Naive B cell (primary cell): ENCODE results near the gene NRN1L. TPM values are rescaled to one million over a fixed set of nuclear protein-coding genes. Genes with fewer than 3 reads are reported as not detected.
"Not testable (repeated sequence)": the region's sequence is repeated elsewhere in the genome, so short reads cannot be mapped to it uniquely, and the experiment has no call there.

Source experiments
- ATAC-seq, 2 donors: fragments of 150-1000 bp; cut with Tn5 transposase; 2 replicates each; pipeline ENCODE4 v1.10.0; 2021; ENCODE audit warnings: low read depth in 2 of 2, mild to moderate bottlenecking in 2 of 2, moderate library complexity in 2 of 2
- DNase-seq: peaks from one replicate; pipeline ENCODE4 v3.0.0; 2022
- H3K27ac Mint-ChIP-seq, 6 donors: one replicate each; pipeline ENCODE4 v1.8.0; 2020 to 2022; ENCODE audit warnings: mild to moderate bottlenecking in 6 of 6, mixed read lengths in 6 of 6, moderate library complexity in 5 of 6, inconsistent platforms in 2 of 6
- H3K27me3 Mint-ChIP-seq, 3 donors: one replicate each; pipeline ENCODE4 v1.8.0; 2021 to 2022; ENCODE audit warnings: mixed read lengths in 3 of 3, mild to moderate bottlenecking in 1 of 3
- H3K36me3 Mint-ChIP-seq, 2 donors: one replicate each; pipeline ENCODE4 v1.8.0; 2020 to 2022; ENCODE audit warnings: mixed read lengths in 2 of 2, inconsistent platforms in 1 of 2, mild to moderate bottlenecking in 1 of 2
- H3K4me1 Mint-ChIP-seq, 3 donors: one replicate each; pipeline ENCODE4 v1.8.0; 2020 to 2022; ENCODE audit warnings: mixed read lengths in 3 of 3, inconsistent platforms in 1 of 3, mild to moderate bottlenecking in 1 of 3, moderate library complexity in 1 of 3
- H3K4me3 Mint-ChIP-seq, 8 donors: one replicate each; pipeline ENCODE4 v1.8.0; 2020 to 2022; ENCODE audit warnings: mild to moderate bottlenecking in 8 of 8, mixed read lengths in 8 of 8, moderate library complexity in 8 of 8, inconsistent platforms in 2 of 8
- H3K9me3 Mint-ChIP-seq, 7 donors: one replicate each; pipeline ENCODE4 v1.8.0; 2020 to 2022; ENCODE audit warnings: mixed read lengths in 7 of 7, mild to moderate bottlenecking in 5 of 7, inconsistent platforms in 2 of 7, moderate library complexity in 1 of 7
- polyA plus RNA-seq, 6 donors: library from polyadenylated mRNA; unstranded; fragments of 300-500 nt; fragmentation: Illumina TruSeq; gene quantifications; one replicate each; pipeline ENCODE4 v1.2.3, GENCODE V29; 2021; ENCODE audit warnings: low read depth in 6 of 6

Gene NRN1L
- under 1 TPM in 2 of 6 donors, not detected in 4; 0.64 to 0.90 TPM for polyA plus RNA-seq

DNA sequence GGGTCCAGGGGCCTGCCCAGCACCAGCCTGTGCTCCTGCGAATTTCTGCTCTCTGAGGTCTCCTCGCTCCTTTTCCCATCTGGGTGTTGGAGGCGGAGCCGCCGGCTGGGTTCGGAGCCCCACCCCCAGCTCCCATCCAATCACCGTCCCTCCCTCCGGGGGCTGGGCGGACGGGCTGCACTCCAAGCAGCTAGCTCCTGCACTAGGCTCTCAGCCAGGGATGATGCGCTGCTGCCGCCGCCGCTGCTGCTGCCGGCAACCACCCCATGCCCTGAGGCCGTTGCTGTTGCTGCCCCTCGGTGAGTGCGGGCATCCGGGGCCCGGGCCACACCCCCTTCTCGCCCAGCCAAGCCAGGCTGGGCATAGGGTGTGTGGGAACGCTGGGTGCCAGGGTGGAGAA is at the start of gene NRN1L:
Gene NRN1L, plus strand, starts transcription at position 202 of the 400 bp plus-strand sequence. Its CDS starts 19 bp downstream, at position 221.
- no peaks in the 10 kb centered on the region for H3K9me3 Mint-ChIP-seq
- no peak within 1 kb of the TSS for H3K4me3 Mint-ChIP-seq
- DNase-seq (no peak), ATAC-seq (no peak)
- peaks cover 0 to 11% of the 10 kb centered on the region in 2 donors for H3K36me3 Mint-ChIP-seq
- no peaks in the 10 kb centered on the region for H3K27me3 Mint-ChIP-seq
- H3K27ac Mint-ChIP-seq = peak within 1 kb of the TSS in 1 of 6 donors; percentile 84
- H3K4me1 Mint-ChIP-seq = peaks cover 2 to 8% (median 6%) of the 10 kb centered on the region in 3 donors

DNA sequence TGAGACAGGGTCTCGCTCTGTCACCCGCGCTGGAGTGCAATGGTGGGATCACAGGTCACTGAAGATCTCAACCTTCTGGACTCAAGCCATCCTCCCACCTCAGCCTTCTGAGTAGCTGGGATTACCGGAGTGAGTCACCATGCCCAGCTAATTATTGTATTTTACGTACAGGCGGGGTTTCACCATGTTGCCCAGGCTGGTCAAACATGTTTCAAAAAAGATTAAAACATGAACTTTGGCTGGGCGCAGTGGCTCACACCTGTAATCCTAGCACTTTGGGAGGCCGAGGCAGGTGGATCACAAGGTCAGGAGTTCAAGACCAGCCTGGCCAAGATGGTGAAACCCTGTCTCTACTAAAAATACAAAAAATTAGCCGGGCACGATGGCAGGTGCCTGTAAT is 47.5 kb upstream of the NRN1L start:
- H3K27me3 Mint-ChIP-seq, ATAC-seq, H3K36me3 Mint-ChIP-seq, H3K4me3 Mint-ChIP-seq, H3K9me3 Mint-ChIP-seq, DNase-seq, H3K27ac Mint-ChIP-seq: not testable (repeated sequence)
- H3K4me1 Mint-ChIP-seq = peaks cover 20 to 23% (median 21%) of the 10 kb centered on the region in 3 donors

DNA sequence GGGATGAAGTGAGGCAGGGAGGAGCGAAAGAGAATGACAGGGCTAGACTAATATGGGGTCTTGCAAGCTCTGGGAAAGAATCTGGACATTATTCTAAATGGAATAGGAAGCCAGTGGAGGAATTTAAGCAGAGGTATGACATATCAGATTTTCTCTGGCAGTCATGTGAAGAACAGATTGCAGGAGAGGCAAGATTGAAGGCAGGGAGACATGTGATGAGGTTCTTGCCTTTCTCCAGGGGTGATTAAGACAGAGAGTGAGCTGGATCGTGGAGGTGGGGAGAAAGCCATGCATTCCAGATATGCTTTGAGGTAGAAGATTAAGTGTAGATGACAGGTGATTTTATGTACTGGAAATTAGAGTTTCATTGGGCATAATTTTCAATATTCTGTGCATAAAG is 46.9 kb upstream of the NRN1L start:
- Mint-ChIP-seq H3K36me3 (no peaks in the 10 kb centered on the region), H3K27me3 (no peaks in the 10 kb centered on the region), H3K27ac (no peak overlapping the region), H3K4me1 (peaks cover 18 to 21% (median 18%) of the 10 kb centered on the region in 3 donors), H3K4me3 (peak overlapping the region in 2 of 8 donors; percentile 45 to 67), H3K9me3 (no peaks in the 10 kb centered on the region)
- DNase-seq (no peak), ATAC-seq (no peak)

DNA sequence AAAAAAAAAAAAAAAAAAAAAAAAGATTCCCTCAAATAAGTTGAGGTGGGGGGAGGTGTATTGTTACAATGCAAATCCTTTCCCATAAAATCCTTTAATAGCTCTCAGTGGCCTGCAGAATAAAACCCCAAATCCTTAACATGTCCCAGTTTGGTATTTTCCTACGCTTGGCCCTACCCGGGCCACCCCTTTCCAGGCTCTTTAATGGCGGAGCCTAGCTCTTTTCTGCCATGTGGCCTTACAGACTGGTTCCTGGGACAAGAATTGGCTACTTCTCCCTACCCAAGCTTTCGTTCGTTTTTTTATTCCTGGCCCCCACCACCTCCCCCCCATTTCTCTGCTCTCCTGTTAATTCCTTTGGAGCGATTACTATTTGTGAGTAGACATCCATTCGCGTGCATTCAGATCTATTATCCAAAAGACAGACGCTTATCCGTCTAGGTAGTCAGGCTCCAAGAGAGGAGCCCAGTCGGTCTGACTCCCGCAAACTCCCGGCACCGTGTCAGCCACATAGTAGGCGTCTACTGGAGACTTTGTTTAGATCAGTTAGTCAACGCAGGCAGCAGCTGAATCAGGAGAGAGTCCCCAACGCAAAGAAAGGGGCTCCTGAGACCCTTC is 43.4 kb upstream of the NRN1L start:
- no peak for DNase-seq
- ATAC-seq = no peak
- no peaks in the 10 kb centered on the region for H3K9me3 Mint-ChIP-seq
- peak overlapping the region; percentile 47 to 98 (median 96) for H3K4me3 Mint-ChIP-seq
- no peaks in the 10 kb centered on the region for H3K27me3 Mint-ChIP-seq
- H3K27ac Mint-ChIP-seq = peak overlapping the region in 3 of 6 donors; percentile 89 to 98 (median 94)
- H3K36me3 Mint-ChIP-seq = no peaks in the 10 kb centered on the region
- H3K4me1 Mint-ChIP-seq = peaks cover 35 to 41% (median 40%) of the 10 kb centered on the region in 3 donors

DNA sequence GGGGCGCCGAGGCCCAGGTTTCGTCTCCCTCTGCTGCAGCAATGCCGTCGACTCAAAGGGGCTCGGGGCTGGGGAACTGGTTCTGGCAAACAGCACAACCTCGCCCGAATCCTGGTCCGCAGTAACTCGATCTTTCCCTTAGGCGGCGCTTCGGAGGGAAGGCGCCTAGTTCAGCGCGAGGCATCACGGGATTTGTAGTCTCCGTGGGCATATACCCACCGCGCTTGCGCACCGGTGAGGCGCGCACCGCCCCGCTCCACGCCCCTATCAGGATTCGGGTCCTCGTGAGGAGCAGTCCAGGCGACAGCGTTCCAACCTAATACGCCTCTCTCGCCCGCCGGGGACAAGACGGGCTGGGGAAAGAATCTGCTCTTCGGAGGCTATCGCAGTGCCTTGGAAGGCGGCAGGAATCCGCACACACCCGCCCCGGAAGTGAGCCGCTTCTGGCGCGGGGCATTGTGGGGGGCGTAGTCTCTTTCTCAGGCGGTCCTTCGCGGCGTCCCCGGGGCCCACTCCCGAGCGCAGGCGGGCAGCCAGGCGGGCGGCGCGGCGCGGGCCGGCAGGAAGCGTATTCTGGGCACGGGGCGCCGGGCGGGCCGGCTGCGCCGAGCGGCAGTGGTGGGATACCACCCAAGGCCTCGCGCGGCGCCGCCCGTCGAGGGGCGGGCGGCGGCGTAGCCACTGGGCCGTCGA is 42.7 kb upstream of the NRN1L start, which contains the start of gene THAP11:
Gene THAP11, plus strand, starts transcription at position 505 of the 693 bp plus-strand sequence. CDS start 235 bp downstream, outside the sequence.
- Mint-ChIP-seq H3K9me3 (no peaks in the 10 kb centered on the region), H3K4me1 (peaks cover 35 to 41% (median 40%) of the 10 kb centered on the region in 3 donors), H3K4me3 (peak within 1 kb of the TSS; percentile 95 to 98 (median 97)), H3K36me3 (no peaks in the 10 kb centered on the region), H3K27ac (peak within 1 kb of the TSS; percentile 89 to 98 (median 94)), H3K27me3 (no peaks in the 10 kb centered on the region)
- DNase-seq = peak; percentile 96
- ATAC-seq = peak; percentile 53 to 58

DNA sequence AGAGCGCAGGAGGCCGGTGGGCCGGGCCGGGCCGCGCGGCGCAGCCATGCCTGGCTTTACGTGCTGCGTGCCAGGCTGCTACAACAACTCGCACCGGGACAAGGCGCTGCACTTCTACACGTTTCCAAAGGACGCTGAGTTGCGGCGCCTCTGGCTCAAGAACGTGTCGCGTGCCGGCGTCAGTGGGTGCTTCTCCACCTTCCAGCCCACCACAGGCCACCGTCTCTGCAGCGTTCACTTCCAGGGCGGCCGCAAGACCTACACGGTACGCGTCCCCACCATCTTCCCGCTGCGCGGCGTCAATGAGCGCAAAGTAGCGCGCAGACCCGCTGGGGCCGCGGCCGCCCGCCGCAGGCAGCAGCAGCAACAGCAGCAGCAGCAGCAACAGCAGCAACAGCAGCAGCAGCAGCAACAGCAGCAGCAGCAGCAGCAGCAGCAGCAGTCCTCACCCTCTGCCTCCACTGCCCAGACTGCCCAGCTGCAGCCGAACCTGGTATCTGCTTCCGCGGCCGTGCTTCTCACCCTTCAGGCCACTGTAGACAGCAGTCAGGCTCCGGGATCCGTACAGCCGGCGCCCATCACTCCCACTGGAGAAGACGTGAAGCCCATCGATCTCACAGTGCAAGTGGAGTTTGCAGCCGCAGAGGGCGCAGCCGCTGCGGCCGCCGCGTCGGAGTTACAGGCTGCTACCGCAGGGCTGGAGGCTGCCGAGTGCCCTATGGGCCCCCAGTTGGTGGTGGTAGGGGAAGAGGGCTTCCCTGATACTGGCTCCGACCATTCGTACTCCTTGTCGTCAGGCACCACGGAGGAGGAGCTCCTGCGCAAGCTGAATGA is 42.0 kb upstream of the NRN1L start:
- Mint-ChIP-seq H3K9me3 (no peaks in the 10 kb centered on the region), H3K27me3 (no peaks in the 10 kb centered on the region), H3K36me3 (no peaks in the 10 kb centered on the region), H3K4me3 (peak overlapping the region; percentile 92 to 97 (median 96)), H3K4me1 (peaks cover 38 to 45% (median 44%) of the 10 kb centered on the region in 3 donors), H3K27ac (peak overlapping the region; percentile 70 to 94 (median 90))
- ATAC-seq (peak; percentile 17 to 20), DNase-seq (peak; percentile 64)

DNA sequence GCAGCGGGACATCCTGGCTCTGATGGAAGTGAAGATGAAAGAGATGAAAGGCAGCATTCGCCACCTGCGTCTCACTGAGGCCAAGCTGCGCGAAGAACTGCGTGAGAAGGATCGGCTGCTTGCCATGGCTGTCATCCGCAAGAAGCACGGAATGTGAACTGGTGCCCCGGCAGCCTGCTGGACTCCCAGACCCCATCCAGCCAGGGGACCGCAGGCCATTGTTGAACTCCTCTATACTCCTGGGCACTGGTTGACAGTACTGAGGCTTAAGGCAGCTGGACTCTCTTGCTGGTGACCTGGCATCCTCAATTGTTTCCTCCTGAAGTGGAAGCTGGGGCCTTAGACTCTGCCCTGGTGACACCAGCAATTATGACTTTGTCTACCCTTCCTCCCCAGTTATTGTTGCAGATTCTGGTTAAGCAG is 41.3 kb upstream of the NRN1L start:
- no peaks in the 10 kb centered on the region for H3K9me3 Mint-ChIP-seq
- ATAC-seq (no peak), DNase-seq (no peak)
- H3K4me1 Mint-ChIP-seq = peaks cover 41 to 51% (median 45%) of the 10 kb centered on the region in 3 donors
- H3K27ac Mint-ChIP-seq = peak overlapping the region; percentile 70 to 94 (median 90)
- no peaks in the 10 kb centered on the region for H3K36me3 Mint-ChIP-seq
- H3K27me3 Mint-ChIP-seq = no peaks in the 10 kb centered on the region
- peak overlapping the region; percentile 92 to 97 (median 96) for H3K4me3 Mint-ChIP-seq

DNA sequence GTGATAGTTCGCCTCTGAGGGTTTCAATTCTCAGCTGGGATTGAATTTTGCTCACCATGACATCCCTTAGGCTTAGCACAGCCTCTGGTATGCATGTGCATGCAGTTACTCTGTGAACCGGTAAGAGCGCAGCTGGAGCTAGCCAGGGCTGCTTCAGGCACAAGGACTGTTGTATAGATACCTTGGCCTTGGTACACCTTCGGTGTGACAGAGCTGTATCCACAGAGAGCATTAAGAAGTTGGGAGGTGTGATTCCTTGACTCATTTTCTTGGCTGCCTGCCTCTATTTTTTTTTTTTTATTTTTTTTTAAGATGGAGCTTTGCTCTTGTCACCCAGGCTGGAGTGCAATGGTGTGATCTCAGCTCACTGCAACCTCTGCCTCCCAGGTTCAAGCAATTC is 40.2 kb upstream of the NRN1L start:
- no peaks in the 10 kb centered on the region for H3K27me3 Mint-ChIP-seq
- H3K4me1 Mint-ChIP-seq = peaks cover 41 to 57% (median 45%) of the 10 kb centered on the region in 3 donors
- DNase-seq = no peak
- H3K27ac Mint-ChIP-seq = no peak overlapping the region
- no peaks in the 10 kb centered on the region for H3K36me3 Mint-ChIP-seq
- ATAC-seq = no peak
- no peaks in the 10 kb centered on the region for H3K9me3 Mint-ChIP-seq
- H3K4me3 Mint-ChIP-seq = peak overlapping the region in 6 of 8 donors; percentile 69 to 96 (median 94)

DNA sequence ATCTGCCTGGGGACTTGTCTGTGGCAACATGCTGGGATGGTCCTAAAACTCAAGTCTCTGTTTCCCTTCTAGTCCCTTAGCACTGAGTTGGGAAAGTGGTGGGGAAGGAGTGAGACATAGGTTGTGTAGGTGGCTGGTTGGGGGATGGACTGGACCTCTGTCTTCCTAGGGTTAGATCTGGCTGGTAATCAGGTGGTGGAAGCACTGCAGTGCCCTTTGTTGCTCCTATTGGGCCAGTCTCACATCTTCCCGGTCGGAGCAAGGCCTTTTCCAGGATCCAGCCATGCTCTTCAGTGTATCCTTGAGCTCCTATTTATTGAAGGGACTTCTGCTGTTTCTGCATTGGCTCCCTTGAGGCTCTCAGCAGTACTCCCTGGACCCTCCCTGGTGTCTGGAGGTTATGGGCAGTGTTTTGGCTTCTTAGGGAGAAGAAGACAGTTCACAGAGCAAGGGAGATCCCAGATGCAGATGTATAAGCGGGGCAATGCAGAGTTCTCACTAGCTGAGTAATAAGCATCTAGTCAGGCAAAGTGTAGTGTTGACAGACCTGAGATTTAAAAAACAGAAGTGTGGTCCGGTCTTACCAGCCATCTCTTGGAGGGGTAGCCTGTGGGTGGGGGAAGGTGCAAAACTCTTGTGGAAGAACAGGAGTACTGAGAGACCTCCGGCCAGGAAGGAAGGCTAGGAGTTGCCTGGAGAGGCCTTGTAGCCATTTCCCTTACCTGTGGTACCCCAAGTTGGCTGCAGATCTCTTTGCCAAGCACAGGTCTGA is 39.2 kb upstream of the NRN1L start:
- Mint-ChIP-seq H3K4me1 (peaks cover 44 to 66% (median 45%) of the 10 kb centered on the region in 3 donors), H3K36me3 (no peaks in the 10 kb centered on the region), H3K9me3 (no peaks in the 10 kb centered on the region), H3K4me3 (peak overlapping the region; percentile 88 to 96 (median 92)), H3K27ac (peak overlapping the region in 5 of 6 donors; percentile 71 to 96 (median 94)), H3K27me3 (no peaks in the 10 kb centered on the region)
- ATAC-seq (no peak), DNase-seq (no peak)

DNA sequence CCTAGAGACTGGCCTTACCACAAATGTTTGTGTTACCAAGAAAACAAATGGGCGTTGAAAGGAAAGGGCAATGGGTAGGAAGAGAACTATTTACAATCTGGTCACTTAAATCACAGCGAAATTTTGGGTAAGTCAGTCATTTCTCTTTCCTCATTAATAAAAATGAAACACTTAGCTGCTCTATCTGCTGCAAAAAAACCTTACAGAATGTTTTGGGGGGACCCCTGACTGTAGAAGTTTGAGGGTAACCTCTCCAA is 38.7 kb upstream of the NRN1L start:
- DNase-seq (no peak), ATAC-seq (no peak)
- Mint-ChIP-seq H3K9me3 (no peaks in the 10 kb centered on the region), H3K27ac (peak overlapping the region in 5 of 6 donors; percentile 71 to 96 (median 94)), H3K4me3 (peak overlapping the region; percentile 88 to 96 (median 92)), H3K36me3 (no peaks in the 10 kb centered on the region), H3K27me3 (no peaks in the 10 kb centered on the region), H3K4me1 (peaks cover 44 to 66% (median 45%) of the 10 kb centered on the region in 3 donors)

DNA sequence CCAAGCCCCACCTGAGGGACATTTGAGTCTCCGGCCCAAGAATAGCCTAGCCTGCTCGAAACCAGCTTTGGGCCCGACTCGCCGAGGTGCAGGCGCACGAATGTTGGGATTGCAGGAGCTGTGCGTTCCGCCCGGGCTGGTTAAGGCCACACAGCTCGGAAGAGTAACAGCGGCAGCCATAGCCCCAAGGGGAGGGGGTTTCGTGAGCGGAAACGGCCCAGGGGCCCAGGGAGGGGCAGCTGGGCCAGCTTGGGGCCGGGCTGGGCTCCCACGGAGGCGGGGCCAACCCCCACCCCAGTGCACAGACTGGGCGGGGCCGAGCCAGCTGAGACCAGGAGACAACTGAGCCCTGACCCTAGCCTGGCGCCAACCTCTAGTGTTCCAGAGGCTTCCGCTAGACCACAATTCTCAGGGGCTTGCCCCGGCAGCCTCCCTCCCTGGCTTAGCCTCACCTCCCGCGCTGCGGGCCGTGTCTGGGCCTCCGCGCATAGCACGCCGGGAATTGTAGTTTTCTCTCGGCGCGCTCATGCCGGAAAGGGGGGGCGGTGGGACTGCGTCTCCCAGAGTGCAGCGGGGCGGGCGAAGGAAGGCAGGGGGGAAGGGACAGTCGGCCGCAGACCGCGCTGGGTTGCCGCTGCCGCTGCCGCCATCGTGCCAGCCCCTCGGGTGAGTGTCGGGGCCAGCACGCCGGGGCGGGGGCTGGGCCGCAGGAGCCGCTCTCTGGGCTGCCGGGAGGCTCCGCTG is 38.2 kb upstream of the NRN1L start, which contains the start of gene NUTF2:
Gene NUTF2, plus strand, starts transcription at position 614 of the 744 bp plus-strand sequence. CDS start 18,198 bp downstream, outside the sequence.
- Mint-ChIP-seq H3K9me3 (no peaks in the 10 kb centered on the region), H3K36me3 (no peaks in the 10 kb centered on the region), H3K4me3 (peak within 1 kb of the TSS; percentile 88 to 96 (median 92)), H3K27me3 (no peaks in the 10 kb centered on the region), H3K27ac (peak within 1 kb of the TSS; percentile 78 to 96 (median 94)), H3K4me1 (peaks cover 42 to 63% (median 44%) of the 10 kb centered on the region in 3 donors)
- DNase-seq = peak; percentile 97
- ATAC-seq = peak; percentile 66 to 68
